ENCODE measurements around the gene GPC1. TPM values are rescaled to one million over a fixed set of nuclear protein-coding genes. Genes with fewer than 3 reads are reported as not detected.
A peak's percentile ranks its signal among the peaks of the same experiment; 100 is the strongest.

The GPC1 gene
- total and polyA plus RNA-seq, 10 of the 15 experiments (the other 5 are each of a cell fraction or from before 2014, with no cell fraction given): 0.06 to 0.77 (median 0.23) TPM; not detected in 3

GRCh38 chr2:240473211-240473610, 37.7 kb downstream of the GPC1 start:
- CTCF ChIA-PET: interaction anchor here (0.6 kb wide), 1 partner anchor 1019 kb away, joined by 3 read pairs; no protein-coding TSS in a partner anchor
- RAD21 ChIA-PET (ENCODE audit: unreplicated experiment): no interaction called here
- H2AFZ ChIP-seq (ENCODE audit: control insufficient read depth, low read depth, low read length): no peak overlapping the region

More at GRCh38 chr2:240473211-240473610, 37.7 kb downstream of the GPC1 start:
- no peak overlapping the region for H3K27ac ChIP-seq (ENCODE audit: control insufficient read depth, insufficient read depth)
- in situ Hi-C loops (cut with MboI) (no loop called here), intact Hi-C loops (cut with micrococcal nuclease; ENCODE audit: unreplicated experiment) (no loop called here)
- DNase-seq (ENCODE audit: low read depth, low spot score) (no peak), ATAC-seq (no peak), FAIRE-seq (no peak)
- WGBS (ENCODE audit: insufficient coverage, insufficient replicate concordance, low lambda C conversion rate, missing lambda C conversion rate): 57% methylated on average over 4 of the region's 4 CpGs
- no peaks in the 10 kb centered on the region for H3K36me3 ChIP-seq (ENCODE audit: control insufficient read depth in 2 of 2, insufficient read depth in 2 of 2, low read length in 1 of 2)
- H3K27me3 ChIP-seq (replicated peaks in 1 of 2; ENCODE audit: control insufficient read depth in 2 of 2, insufficient read depth in 2 of 2, low read length in 1 of 2): no peaks in the 10 kb centered on the region
- no peak overlapping the region for H3K4me3 ChIP-seq
- ChIA-PET POLR2A (no interaction called here), SMC1A (ENCODE audit: uncharacterized antibody, unreplicated experiment) (no interaction called here)
- H4K20me1 ChIP-seq (ENCODE audit: control insufficient read depth, insufficient read depth): no peaks in the 10 kb centered on the region
- no peaks in the 10 kb centered on the region for H3K79me2 ChIP-seq (ENCODE audit: control insufficient read depth, insufficient read depth, low read length)
- no TSS peak for BruUV-seq (replicated peaks)
- H3K9me3 ChIP-seq (replicated peaks; ENCODE audit: control insufficient read depth, insufficient read depth, low read length): peaks cover 3% of the 10 kb centered on the region; the same call in 2 of the 3 replicates
- TF ChIP-seq CUX1 (IDR thresholded peaks at IDR 0.05; ENCODE audit: insufficient replicate concordance, low read depth, low read length): no peak
- TF ChIP-seq CBX3 (IDR thresholded peaks at IDR 0.05; ENCODE audit: borderline replicate concordance, low read depth): no peak
- TF ChIP-seq RUNX3 (IDR thresholded peaks at IDR 0.05; ENCODE audit: low read length): no peak
- no peak for TF ChIP-seq EED (IDR thresholded peaks at IDR 0.05; ENCODE audit: low read depth)
- TF ChIP-seq E4F1 (IDR thresholded peaks at IDR 0.05; ENCODE audit: borderline replicate concordance, partially characterized antibody): no peak
- TF ChIP-seq RFX5 (IDR thresholded peaks at IDR 0.05; ENCODE audit: low read depth, low read length): no peak
- TF ChIP-seq JUNB (IDR thresholded peaks at IDR 0.05): no peak
- no peak for TF ChIP-seq MTA2 (IDR thresholded peaks at IDR 0.05; ENCODE audit: low read depth)
- 0 out of 2 replicates have a peak, but pooled peaks have one; percentile 45 for TF ChIP-seq CBX5 (IDR thresholded peaks at IDR 0.05; ENCODE audit: low read depth)
- H3K4me2 ChIP-seq (ENCODE audit: control insufficient read depth, insufficient read depth): no peak overlapping the region
- H3K4me1 ChIP-seq (ENCODE audit: control insufficient read depth, insufficient read depth, low read length): peaks cover 6% of the 10 kb centered on the region
- no peak overlapping the region for H3K9ac ChIP-seq (ENCODE audit: control insufficient read depth, insufficient read depth, low read length)
